GM10266 (cell line): ENCODE results near the gene BRICD5.

Source experiments
- DNase-seq: peaks from one replicate; pipeline ENCODE4 v3.0.0; 2012; ENCODE audit errors: extremely low spot score
- TF ChIP-seq, protein P1 (sequence below): IDR thresholded peaks from 2 replicates; pipeline ENCODE4 v1.5.1; 2012; ENCODE audit warnings: mild to moderate bottlenecking, low read depth; ENCODE audit not compliant: control insufficient read depth, insufficient read depth; ENCODE audit errors: missing control alignments

BRICD5 gene

DNA sequence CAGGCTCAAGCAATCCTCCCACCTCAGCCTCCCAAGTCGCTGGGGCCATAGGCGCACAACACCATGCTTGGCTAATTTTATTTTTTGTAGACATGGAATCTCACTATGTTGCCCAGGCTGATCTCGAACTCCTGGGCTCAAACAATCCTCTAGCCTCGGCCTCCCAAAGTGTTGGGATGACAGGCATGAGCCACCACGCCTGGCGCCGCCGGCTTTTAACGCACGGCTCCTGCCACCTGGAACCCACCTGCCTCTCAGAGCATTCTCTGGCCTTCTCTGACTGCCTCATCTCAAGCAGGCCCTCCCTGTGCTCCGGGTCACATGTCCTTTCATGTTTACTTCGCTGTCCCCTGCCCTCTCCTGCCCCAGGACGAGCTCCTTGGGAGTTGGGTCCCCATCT lies 24.6 kb downstream of the BRICD5 start:
- TF ChIP-seq, protein P1, sequence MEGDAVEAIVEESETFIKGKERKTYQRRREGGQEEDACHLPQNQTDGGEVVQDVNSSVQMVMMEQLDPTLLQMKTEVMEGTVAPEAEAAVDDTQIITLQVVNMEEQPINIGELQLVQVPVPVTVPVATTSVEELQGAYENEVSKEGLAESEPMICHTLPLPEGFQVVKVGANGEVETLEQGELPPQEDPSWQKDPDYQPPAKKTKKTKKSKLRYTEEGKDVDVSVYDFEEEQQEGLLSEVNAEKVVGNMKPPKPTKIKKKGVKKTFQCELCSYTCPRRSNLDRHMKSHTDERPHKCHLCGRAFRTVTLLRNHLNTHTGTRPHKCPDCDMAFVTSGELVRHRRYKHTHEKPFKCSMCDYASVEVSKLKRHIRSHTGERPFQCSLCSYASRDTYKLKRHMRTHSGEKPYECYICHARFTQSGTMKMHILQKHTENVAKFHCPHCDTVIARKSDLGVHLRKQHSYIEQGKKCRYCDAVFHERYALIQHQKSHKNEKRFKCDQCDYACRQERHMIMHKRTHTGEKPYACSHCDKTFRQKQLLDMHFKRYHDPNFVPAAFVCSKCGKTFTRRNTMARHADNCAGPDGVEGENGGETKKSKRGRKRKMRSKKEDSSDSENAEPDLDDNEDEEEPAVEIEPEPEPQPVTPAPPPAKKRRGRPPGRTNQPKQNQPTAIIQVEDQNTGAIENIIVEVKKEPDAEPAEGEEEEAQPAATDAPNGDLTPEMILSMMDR, result no peak
- no peak for DNase-seq

DNA sequence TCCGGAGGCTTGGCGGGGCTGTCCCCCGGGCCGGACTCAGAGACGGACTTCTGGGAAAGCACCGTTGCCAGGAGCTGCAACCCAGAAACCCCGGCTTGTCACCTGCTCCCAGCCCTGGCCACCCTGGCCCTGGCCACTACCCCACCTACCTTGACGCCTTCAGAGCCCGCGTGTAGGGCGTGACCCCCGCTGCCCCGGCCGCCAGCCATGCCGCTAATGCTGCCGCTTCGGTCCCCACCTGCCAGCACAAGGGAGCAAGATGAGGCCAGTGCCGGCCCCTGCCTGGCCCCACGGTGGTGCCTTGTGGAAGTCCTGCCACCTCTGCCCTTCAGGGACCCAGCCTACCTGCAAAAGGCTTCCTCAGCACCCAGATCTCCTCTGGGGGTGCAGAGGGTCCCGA lies 25.7 kb downstream of the BRICD5 start:
- TF ChIP-seq, protein P1, result no peak
- no peak for DNase-seq

DNA sequence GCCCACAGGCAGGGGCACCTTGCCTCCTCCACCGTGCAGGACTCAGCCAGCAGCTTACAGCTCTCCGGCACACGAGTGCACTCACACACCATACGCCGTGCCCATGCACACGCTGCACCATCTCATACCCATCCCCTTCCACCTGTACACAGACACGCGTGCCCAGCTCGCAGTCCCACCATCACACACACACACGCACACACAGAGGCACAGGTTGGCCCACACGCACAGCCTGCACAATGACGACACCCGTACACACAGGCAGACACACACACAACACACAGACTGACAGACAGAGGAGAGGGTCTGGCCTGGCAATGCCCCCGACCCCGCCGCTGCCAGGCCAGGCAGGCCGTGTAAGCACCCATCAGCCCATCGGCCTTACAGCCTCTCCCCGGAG lies 26.3 kb downstream of the BRICD5 start:
- TF ChIP-seq, protein P1, result no peak
- DNase-seq, result no peak

DNA sequence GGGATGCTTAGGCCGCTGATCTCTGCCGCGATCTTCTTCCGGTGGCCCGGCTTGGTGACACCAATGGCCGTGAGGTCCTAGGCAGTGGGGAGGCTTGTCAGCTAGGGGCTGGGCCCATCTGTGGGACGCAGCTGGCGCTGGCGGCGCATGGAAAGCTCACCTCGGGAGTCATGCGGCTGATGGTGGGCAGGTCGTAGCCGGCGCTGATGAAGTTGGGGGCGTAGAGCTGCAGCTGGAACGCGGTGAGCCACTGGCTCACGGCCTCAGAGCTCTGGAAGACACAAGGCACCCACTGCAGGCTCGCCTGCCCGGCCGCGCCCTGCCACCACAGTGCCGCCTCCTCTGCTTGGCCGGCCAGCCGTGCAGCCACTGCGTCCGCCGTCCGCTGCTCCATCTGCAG lies 27.0 kb downstream of the BRICD5 start:
- DNase-seq, result no peak
- TF ChIP-seq, protein P1, result no peak

DNA sequence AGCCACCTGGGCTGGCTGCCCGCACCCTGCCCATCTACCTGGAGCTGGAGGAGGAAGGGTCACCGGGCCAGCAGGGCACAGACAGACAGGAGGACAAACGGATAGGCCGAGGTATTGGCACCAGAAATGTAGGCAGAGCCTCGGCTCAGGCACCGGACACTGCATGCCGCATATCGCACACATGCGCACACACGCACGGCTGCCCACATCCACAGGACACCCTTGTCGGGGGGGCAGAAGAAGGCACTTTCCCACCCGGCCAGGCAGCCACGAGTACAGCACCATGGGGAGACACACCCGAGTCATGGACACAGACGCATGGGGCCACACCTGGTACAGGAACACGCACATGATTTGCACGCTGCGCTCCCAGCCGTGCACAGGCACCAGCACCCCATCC lies 28.7 kb downstream of the BRICD5 start:
- DNase-seq, result no peak
- TF ChIP-seq, protein P1, result no peak

DNA sequence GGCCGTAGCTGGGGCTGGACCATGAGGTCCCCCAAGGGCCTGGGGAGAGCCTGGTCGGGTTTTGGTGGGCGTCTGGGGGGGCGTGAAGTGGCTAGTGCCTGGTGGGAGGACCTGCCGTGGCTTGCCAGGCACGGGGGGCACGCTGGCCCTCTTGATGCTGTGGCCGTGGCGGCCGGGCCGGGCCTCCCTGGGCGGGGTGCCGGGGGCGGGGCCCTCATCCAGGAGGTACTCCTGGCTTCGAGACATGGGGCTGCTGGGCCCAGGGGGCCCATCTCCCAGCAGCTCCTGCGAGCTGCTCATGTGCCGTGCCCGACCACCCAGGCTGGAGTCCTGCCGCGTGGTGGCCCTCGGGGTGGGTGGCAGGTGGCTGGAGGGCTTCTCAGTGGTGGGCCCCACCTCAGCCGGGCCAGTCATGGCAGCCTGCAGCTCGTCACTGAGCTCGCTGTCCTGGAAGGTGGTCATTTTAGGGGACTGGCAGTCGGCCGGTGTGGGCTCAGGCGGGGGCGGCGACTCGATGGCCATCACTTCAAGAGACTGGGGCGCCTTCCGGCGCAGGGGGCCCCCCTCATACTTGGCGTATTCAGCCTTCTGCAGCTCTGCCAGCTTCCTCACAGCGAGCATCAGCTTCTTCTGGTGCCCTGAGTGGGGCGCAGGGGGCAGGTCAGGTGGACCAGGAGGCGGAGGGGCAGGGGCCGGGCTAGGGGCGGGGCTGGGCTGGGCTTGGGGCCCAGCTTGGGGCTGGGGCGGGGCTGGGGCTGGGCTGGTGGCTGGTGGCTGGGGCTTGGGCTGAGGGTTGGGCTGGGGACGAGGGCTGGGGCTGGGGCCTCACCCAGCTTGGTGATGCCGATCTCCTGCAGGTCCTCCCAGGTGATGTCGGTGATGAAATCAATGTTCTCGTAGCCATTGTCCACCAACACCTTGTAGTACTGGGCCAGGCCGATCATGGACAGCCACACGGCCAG lies 29.4 kb downstream of the BRICD5 start:
- DNase-seq, result no peak
- TF ChIP-seq, protein P1, result no peak

DNA sequence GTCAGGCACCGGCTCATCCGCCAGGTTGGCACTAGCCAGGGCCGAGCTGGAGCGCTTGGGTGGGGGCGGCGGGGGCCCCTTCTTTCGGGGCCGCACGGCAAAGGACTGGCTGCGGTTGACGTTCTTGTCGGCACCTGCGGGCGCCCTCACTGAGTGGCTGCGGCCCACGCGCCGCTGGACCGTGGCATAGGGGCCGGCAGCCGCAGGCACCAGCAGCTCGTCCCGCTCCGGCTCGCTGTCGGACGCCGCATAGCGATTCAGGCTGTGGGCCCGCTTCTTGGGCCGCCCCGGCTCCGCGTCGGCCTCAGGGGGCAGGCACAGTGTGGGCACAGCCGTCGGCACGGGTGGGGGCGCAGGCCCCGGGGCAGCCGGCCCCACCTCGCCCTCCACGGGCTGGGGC lies 30.2 kb downstream of the BRICD5 start:
- DNase-seq, result no peak
- TF ChIP-seq, protein P1, result no peak
